Ascending aorta (tissue), 2 donors: ENCODE measurements around the gene KCTD7. TPM values are rescaled to one million over a fixed set of nuclear protein-coding genes. Genes with fewer than 3 reads are reported as not detected.

Experiments
- DNase-seq, 2 donors: peaks; one replicate each; pipeline ENCODE4 v3.0.0-alpha.2; 2019; ENCODE audit warnings: low spot score in 2 of 2
- H3K27ac ChIP-seq, 2 donors: fragments of 200-600 bp; sonication (generic); one replicate each; pipeline ENCODE4 v1.5.1; 2016 to 2017; ENCODE audit warnings: mild to moderate bottlenecking in 1 of 2
- H3K27me3 ChIP-seq: fragments of 200-600 bp; sonication (generic); one replicate; pipeline ENCODE4 v1.5.1; 2017
- H3K36me3 ChIP-seq, 2 donors: fragments of 200-600 bp; sonication (generic); one replicate each; pipeline ENCODE4 v1.5.1; 2016
- H3K4me1 ChIP-seq, 2 donors: fragments of 200-600 bp; sonication (generic); one replicate each; pipeline ENCODE4 v1.5.1; 2016 to 2017; ENCODE audit warnings: mild to moderate bottlenecking in 1 of 2
- H3K4me3 ChIP-seq, 2 donors: fragments of 200-600 bp; sonication (generic); one replicate each; pipeline ENCODE4 v1.5.1; 2016 to 2017; ENCODE audit warnings: mild to moderate bottlenecking in 1 of 2
- H3K9me3 ChIP-seq, 2 donors: fragments of 200-600 bp; sonication (generic); one replicate each; pipeline ENCODE4 v1.5.1; 2016
- CTCF ChIP-seq, 3 experiments: fragments of 200-600 bp in 2 of 3; fragments of 450-650 bp in 1 of 3; sonication (generic) in 2 of 3; IDR thresholded peaks; one replicate each; pipeline ENCODE4 v1.5.1; 2016 to 2019; ENCODE audit warnings: antibody characterized with exemption in 3 of 3, mild to moderate bottlenecking in 1 of 3, moderate library complexity in 1 of 3
- intact Hi-C: fragments of 100-400 bp; cut with DNase I; formaldehyde crosslinking; loops from one replicate; pipeline ENCODE4 v1.15.1; 2023
- total RNA-seq: library from RNA; depleted of rRNA; stranded (reverse); fragments of >200 nt; gene quantifications from one replicate; pipeline ENCODE4 v1.1.0, GENCODE V29; 2016

Gene KCTD7
- total RNA-seq, 1 donor from 2014 or later, result 12.5 TPM

- TF ChIP-seq CTCF (IDR thresholded peaks at IDR 0.05), result no peak
- peaks cover 0 to 4% of the 10 kb centered on the region in 2 donors for H3K36me3 ChIP-seq
- intact Hi-C loops, result no loop called here
Measured at GRCh38 chr7:66689081-66689480, 60.4 kb downstream of the KCTD7 start.

DNA sequence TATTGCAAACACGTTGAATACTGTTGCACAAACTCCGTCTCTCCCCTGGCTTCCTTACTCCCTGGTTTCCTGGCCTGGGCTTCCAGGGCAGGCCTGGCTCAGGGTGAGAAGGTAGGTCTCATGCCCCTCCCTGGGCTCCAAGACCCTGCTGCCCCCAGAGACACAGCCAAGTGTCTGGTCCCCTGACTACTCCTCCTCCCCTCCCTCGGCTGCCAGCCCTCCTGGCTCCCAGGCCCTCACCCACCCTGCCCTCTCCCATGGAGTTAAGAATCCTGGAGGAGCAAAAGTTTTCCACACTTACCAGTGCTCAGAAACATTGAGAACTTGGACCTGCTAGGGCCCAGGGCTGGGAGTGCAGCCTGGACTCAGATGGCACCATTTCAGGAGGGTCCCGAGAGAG, 64.7 kb downstream of the KCTD7 start:
- Histone ChIP-seq H3K4me1 (peaks cover 0 to 10% of the 10 kb centered on the region in 2 donors), H3K27ac (no peak overlapping the region), H3K36me3 (peaks cover 0 to 4% of the 10 kb centered on the region in 2 donors), H3K27me3 (no peaks in the 10 kb centered on the region), H3K9me3 (no peaks in the 10 kb centered on the region), H3K4me3 (no peak overlapping the region)
- intact Hi-C loops, result no loop called here
- DNase-seq, result no peak
- TF ChIP-seq CTCF (IDR thresholded peaks at IDR 0.05), result no peak

More at GRCh38 chr7:66689081-66689480, 60.4 kb downstream of the KCTD7 start:
- H3K4me1 ChIP-seq, result peaks cover 0 to 7% of the 10 kb centered on the region in 2 donors
- no peak for DNase-seq
- no peak overlapping the region for H3K4me3 ChIP-seq
- H3K27ac ChIP-seq, result no peak overlapping the region
- H3K9me3 ChIP-seq, result no peaks in the 10 kb centered on the region
- H3K27me3 ChIP-seq, result no peaks in the 10 kb centered on the region

Other genes with a start within 250 kb of the KCTD7 start
- 31.6 TPM for gene RABGEF1, start 111.9 kb downstream of the KCTD7 start, total RNA-seq